Measurements from ENCODE around the gene PYGL.

DNA sequence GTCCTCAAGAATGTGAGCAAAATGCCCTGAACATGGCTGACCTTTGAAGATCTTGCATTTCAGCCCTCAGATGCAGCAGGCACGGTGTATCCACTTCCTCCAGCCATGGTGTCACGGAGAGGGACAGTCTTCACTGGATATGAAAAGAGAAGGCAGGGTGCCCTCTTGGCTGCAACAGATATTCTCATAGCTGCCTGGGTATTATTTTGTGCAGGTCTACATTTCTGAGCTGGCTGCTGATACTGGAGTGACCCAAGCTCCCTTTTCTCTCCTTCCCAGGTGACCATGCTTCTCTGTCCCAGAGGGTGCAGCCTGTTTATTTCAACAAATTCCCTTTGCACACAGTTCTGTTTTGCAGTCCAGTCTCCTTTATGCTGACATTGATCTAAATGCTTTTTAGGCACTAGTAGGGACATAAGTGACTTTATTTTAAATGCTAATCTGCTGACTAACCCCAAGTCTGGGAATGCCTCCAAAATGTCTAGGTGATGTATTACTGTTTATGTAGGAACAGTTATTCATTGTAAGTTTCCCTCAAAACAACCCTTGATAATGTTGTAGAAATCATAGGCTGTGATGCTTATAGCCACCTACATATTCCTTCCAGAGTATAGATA is 17.4 kb upstream of the PYGL start:
- TF ChIP-seq GATA2 (IDR thresholded peaks at IDR 0.05; ENCODE audit: low read depth, low read length) (no peak), GATA3 (IDR thresholded peaks at IDR 0.05; ENCODE audit: low read depth, low read length) (no peak)
